Fibroblast of lung (primary cell): Measurements from ENCODE around the gene ACSF2.

ENCODE experiments used
- EZH2 ChIP-seq: IDR thresholded peaks from 2 replicates; pipeline ENCODE4 v1.5.1; 2012; ENCODE audit warnings: low read length, control low read depth, mild to moderate bottlenecking; ENCODE audit errors: missing control alignments
- TF ChIP-seq, protein P1 (sequence below), 2 donors: IDR thresholded peaks in 1 of 2; conservative IDR thresholded peaks in 1 of 2; 1 replicate in 1 of 2; 2 replicates in 1 of 2; pipeline ENCODE4 v1.5.1; 2011 to 2012; ENCODE audit warnings: low read length in 2 of 2, control low read depth in 1 of 2, inconsistent platforms in 1 of 2, low read depth in 1 of 2, mild to moderate bottlenecking in 1 of 2

- TF ChIP-seq, protein P1, sequence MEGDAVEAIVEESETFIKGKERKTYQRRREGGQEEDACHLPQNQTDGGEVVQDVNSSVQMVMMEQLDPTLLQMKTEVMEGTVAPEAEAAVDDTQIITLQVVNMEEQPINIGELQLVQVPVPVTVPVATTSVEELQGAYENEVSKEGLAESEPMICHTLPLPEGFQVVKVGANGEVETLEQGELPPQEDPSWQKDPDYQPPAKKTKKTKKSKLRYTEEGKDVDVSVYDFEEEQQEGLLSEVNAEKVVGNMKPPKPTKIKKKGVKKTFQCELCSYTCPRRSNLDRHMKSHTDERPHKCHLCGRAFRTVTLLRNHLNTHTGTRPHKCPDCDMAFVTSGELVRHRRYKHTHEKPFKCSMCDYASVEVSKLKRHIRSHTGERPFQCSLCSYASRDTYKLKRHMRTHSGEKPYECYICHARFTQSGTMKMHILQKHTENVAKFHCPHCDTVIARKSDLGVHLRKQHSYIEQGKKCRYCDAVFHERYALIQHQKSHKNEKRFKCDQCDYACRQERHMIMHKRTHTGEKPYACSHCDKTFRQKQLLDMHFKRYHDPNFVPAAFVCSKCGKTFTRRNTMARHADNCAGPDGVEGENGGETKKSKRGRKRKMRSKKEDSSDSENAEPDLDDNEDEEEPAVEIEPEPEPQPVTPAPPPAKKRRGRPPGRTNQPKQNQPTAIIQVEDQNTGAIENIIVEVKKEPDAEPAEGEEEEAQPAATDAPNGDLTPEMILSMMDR (conservative IDR thresholded peaks at IDR 0.05 in 1 of 2, IDR thresholded peaks at IDR 0.05 in 1 of 2; ENCODE audit: low read depth in 1 of 2, low read length in 2 of 2), result no peak
- TF ChIP-seq EZH2, result no peak
These were observed 879 bp upstream of the ACSF2 start for GRCh38 chr17:50424996-50425681.
